GM19397 (cell line): ENCODE data around the gene SH3D21.

Source experiments
- ATAC-seq: cut with Tn5 transposase; IDR thresholded peaks from one replicate; pipeline ENCODE4 v1.9.1; 2021; ENCODE audit warnings: mild to moderate bottlenecking, moderate library complexity; ENCODE audit not compliant: unreplicated experiment

Gene SH3D21

GRCh38 chr1:36303244-36303643 lies 2.9 kb upstream of the SH3D21 start:
- no peak for ATAC-seq

GRCh38 chr1:36303650-36304360 lies 2.4 kb upstream of the SH3D21 start:
- no peak for ATAC-seq

DNA sequence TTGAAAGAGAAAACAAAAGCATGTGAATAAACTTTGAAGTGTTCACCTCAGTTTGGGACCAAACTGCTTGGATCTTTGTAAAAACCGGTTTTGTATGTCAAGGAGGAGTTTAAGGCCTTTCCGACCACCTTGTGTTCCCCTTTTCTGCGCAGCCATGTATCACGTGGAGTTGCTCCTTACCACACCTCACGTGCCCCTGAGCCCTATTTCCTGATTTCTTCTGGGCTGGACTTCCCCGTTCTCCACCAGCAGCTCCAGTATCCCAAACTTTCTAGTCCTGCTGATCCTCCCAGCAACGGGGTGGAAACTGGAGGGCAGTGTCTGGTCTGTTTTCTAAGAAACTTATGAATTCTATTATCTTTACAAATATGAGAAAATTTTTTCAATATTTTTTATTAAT lies 1.6 kb upstream of the SH3D21 start:
- ATAC-seq, result no peak

GRCh38 chr1:36304970-36305914 lies 926 bp upstream of the SH3D21 start:
- no peak for ATAC-seq

DNA sequence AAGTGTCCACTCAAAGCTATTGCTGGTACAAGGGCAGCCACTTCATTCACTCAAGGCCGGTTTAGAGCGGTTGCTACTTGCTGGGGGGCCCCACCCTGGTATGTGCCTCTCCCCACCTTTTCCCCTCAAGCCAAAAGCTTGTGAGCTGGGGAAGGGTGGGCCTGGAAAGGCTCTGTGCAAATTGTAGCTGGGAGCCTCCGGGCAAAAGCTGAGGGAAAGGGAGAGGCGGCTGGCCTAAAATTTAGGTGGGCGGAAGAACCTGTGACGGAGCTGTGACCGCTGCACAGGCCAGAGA lies 306 bp upstream of the SH3D21 start:
- no peak for ATAC-seq

DNA sequence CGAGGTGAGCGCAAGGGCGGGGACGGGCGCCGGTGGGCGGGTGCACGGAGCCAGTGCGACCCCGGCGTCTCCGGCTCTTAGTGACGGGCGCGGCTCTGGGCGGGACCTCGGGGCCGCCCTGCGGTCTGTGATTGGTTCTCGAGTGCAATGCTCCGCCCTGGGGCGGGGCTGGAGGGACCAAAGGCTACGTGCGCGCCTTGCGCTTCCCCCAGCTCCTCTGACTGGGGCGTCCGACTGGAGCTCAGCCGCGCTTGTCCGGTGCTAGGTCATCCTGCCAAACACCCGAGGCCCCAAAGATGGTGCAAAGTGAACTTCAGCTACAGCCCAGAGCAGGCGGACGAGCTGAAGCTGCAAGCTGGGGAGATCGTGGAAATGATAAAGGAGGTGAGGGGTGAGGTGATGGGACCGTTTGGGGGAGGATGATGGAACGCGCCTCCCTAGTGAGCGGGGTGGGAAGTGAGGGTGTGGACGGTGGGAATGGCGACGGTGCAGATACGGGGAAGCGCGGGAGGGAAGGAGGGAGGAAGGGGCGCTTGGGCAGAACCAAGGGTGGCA lies 811 bp downstream of the SH3D21 start:
- ATAC-seq, result peak; percentile 97

- no peak for ATAC-seq
Observed at GRCh38 chr1:36307601-36308330, 1.6 kb downstream of the SH3D21 start.

- no peak for ATAC-seq
Observed at GRCh38 chr1:36309397-36309796, 3.2 kb downstream of the SH3D21 start.

- ATAC-seq, result no peak
Observed at GRCh38 chr1:36320291-36320761, 14.2 kb downstream of the SH3D21 start.

DNA sequence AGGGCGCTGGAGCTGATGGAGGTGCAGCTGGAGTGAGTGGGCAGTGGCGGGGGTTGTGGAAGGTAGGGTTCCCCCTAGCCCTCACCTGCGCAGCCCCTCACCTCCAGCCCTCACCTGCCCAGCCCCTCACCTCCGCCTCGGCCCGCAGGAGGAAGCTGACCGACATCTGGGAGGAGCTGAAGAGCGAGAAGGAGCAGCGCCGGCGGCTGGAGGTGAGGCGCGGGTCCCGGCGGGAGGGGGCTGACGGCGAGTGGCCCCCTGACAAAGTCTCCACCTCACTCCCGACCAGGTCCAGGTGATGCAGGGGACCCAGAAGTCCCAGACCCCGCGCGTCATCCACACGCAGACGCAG lies 14.6 kb downstream of the SH3D21 start:
- ATAC-seq, result no peak

DNA sequence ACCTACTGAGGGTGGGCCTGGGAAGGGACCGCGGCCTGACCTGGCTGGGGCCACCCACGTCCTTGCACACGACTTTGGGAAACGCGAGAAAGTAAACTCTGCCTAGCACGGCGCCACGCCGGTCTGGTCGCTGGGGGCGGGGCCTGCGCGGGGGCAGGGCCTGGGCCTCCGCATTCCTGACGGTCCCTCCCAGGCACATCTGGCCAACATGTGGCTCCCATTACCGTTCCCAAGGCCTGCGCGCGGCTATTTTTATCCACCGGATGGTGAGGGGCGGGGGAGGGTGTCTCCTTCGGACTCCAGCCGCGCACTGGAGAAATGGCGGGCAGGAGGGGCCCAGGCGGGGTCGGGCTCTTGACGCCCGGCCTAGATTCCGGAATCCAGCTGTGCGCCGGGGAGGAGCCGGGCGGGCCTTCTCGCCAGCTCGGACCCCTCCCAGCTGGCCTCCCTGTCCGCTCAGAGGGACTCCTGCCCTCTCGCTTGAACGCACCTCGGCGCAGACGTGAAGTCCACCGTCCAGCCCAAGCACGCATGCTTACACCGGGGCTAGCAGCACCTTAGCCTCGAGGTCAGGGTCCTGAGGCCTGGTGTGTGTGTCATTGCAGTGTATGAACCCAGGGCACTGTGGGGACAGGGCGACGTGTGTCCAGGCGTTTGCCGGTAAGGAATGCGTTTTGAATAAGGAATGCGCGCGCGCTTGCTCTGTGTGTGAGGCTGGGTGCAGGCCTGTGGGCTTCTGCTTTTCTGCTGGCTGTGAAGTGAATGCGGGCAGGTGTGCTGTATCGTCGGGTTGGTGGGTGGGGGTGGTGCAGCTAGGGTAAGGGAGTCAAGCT lies 15.2 kb downstream of the SH3D21 start:
- no peak for ATAC-seq

GRCh38 chr1:36322041-36322785 lies 16.0 kb downstream of the SH3D21 start:
- ATAC-seq, result no peak

DNA sequence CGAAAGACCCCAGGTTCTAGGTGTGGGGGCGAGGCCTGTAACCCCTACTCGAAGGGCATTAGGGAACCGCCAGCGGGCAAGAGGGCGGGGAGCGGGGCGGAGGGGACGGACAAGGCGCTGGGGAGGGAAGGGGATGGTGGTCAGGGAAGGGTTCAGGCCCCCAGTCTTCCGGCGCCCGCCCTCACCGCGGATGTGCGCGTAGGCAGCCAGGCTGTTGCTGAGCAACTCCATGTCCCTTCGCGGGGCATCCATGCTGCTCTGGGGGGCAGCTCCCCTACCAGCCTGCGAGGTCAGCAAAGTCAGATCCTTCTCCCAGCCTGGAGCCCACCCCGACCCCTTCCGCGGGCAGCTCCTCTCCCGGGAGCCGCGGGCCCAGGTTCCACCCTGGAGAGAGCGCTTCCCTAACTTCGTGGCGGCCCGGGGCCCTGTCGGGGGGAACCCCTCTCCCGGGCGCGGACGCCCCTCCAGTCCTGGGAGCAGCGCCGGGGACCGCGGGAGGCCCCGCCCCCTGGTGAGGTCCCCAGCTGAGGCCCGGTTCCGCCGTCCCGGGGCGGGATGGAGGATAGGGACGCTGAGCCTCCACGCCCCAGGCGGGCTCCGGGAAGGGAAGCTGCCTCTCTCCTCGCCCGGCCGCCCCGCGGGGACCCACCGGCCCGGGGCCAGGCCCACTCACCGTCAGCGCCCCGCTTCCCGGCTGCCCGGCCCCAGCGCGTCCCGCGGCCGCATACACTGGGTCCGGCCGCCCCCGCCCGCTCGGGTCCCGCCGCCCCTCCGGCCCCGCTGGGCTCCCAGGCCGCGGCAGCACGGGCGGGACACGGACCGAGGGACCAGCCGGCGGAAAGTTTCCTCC lies 16.8 kb downstream of the SH3D21 start:
- ATAC-seq, result no peak

DNA sequence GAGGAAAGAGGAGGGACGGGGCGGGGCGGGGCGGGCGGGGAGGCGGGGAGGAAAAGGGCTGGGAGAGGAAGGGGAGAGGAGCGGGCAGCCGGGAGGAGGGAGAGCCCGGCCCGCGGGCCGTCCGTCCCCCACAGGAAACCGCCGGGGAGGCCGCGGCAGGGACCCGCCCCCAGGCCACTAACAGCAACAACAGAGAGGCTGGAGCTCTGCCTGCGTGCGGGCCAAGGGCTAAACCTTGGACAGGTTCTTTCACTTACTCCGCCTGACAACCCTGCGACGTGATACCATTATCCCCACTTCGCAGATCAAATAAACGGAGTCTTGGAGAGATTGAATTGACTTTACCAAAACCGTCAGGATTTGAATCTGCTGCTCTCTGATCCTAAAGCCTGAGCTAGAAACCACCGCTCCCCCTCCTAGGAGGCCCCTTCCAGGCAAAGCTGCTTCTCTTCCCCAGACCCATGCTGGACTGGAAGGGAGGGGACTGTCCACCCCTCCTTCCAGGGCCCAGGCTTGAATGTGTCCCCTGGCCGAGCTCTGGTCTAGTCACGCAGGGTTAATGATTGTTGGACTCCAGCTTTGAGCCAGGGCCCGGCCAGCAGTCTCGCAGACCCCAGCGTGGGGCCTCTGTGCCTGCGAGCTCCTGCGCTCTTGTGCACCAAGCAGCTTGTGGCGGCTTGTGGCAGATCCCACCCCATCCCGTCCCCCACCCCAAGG lies 17.6 kb downstream of the SH3D21 start, which contains the start of gene EVA1B:
TSS of gene EVA1B (minus strand) at position 10 of the 717 bp plus-strand sequence. CDS start 608 bp downstream, outside the sequence.
- no peak for ATAC-seq

DNA sequence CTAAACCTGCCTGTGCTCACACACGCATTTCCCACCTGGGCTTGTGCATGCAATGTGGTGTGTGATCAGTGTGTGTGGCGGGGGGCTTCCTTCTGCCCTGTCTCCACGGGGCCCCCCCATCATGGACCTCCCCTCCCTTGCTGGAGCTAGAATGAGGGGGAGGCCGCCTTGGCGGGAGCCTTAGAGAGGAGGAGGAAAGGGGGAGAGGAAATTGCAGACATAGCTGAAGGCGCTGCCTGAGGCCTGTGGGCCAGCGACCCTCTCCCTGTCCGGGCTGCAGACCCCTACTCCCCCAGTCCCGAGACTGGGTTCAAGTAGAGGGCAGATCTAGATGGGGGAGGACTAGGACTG lies 18.2 kb downstream of the SH3D21 start:
- ATAC-seq, result no peak

- ATAC-seq, result no peak
Observed at GRCh38 chr1:36326499-36326898, 20.3 kb downstream of the SH3D21 start.

DNA sequence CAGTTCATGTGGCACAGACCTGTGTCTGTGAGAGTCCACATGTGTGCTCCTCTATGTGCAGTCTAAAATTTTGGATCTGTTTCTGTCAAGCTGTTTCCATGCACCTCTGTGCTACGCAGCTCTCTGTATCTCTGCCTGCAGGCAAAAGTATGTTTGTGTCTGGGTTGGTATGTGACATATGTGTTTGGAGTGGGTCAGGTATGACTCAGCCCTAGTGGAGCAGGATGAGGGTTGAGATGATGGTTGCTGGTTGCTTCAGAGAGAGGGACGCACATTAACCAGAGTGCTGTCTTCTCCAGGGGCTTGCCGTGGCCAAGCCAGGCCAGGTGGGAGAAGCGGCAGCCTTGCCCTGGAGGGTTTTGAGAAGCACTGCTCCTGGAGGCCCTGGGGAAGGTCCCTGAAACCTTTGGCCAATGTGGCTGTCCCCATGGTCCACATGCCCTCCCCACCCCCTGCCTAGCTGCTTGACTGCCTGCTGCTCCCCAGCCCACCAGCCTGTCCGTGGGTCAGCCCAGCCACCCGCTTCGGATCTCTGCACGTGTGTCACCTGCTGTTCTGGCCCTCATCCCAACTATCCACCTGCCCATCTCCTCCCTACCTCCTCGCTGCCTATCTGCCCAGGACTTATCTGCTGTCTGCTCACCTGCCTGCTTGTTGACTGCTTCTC lies 21.4 kb downstream of the SH3D21 start:
- no peak for ATAC-seq

DNA sequence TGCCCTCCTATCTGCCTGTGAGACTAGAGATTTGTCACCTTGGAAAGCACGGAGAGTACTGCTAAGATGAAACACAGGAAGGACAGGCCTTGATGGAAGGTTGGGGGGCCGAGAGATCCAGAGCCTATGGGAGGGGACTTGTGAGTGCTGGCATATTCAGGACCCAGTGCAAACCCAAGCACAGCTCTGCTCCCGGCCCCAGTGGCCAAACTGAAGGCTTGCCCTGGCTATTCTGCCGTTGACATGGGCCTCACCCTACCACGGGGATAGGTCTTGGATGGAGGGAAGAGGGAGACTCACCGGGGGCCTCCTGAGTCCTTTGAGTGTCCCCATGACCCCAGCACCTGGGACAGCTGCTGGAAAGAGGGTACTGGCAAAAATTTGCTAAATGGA lies 21.9 kb downstream of the SH3D21 start:
- no peak for ATAC-seq
